GM23248 (cell line): ENCODE measurements around the gene MYLIP.

Source experiments
- EZH2 ChIP-seq: fragments of 200-600 bp; sonication (generic); IDR thresholded peaks from 2 replicates; pipeline ENCODE4 v1.6.1; 2018; ENCODE audit warnings: antibody characterized with exemption, mild to moderate bottlenecking; ENCODE audit not compliant: insufficient read depth, poor library complexity, severe bottlenecking
- EZH2phosphoT487 ChIP-seq: fragments of 200-600 bp; sonication (generic); IDR thresholded peaks from 2 replicates; pipeline ENCODE4 v1.6.1; 2018; ENCODE audit warnings: antibody characterized with exemption, moderate library complexity, mild to moderate bottlenecking, low read depth; ENCODE audit not compliant: insufficient read depth

DNA sequence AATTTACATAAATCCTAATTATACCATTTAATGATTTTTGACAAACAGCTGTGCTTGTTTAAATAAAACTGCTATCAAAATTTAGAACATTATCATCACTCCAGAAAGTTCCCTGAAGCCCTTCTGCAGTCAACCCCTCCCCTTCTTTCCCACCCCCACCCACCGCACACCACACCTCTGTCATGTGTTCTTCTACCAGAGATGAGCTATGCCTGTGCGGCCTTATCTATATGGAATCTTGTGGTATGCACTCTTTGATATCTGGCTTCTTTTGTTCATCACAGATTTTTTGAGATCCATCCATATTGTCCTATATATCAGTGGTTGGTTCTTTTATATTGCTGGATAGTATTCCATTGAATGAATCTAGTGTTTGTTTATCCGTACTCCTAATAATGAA, 7.2 kb downstream of the MYLIP start:
- no peak for TF ChIP-seq EZH2
- no peak for TF ChIP-seq EZH2phosphoT487
